Stimulated activated CD8-positive, alpha-beta memory T cell treated with anti-CD3 and anti-CD28 coated beads, Interleukin-12 subunit alpha, Interleukin-12 subunit beta, amount 100 ng/mL, for 1 hour (primary cell): ENCODE measurements around the gene DEGS1.
A peak's percentile ranks its signal among the peaks of the same experiment; 100 is the strongest.

Experiments
- DNase-seq: peaks from one replicate; pipeline ENCODE4 v3.0.0-alpha.2; 2020; ENCODE audit warnings: low read depth

DEGS1 gene

DNA sequence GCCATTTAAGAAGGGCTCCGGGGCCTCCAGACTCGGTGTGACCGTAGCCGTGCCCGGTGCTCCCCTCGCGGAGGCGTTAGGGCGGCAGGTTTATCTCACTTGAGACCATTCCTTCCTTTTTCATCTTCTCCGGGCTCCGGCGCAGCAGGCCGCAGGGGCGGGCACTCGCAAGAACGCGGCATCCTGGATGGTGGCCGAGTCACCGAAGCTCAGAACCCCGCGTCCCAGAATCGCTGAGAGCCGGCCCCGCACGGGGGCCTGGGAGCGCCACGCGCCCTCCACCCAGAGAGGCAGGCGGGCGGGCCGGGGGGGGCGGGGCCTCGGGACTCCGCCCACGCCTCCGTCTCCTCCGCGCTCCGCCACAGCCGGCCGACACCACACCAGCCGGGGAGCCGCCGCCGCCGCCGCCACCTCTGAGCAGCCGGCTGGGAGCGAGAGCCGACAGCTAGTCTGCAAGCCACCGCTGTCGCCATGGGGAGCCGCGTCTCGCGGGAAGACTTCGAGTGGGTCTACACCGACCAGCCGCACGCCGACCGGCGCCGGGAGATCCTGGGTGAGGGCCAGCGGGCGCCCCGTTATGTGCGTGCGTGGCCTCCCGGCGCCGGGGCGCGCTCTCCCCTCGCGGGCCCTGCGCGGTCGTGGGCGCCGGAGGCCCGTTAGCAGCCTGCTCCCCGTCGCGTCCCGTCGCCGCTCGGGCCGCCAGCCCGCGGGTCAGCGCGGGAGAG, at the start of gene DEGS1:
Gene DEGS1, plus strand, starts transcription at position 375 of the 725 bp plus-strand sequence. Its CDS starts 97 bp downstream, at position 472.
- DNase-seq, result peak; percentile 52

DNA sequence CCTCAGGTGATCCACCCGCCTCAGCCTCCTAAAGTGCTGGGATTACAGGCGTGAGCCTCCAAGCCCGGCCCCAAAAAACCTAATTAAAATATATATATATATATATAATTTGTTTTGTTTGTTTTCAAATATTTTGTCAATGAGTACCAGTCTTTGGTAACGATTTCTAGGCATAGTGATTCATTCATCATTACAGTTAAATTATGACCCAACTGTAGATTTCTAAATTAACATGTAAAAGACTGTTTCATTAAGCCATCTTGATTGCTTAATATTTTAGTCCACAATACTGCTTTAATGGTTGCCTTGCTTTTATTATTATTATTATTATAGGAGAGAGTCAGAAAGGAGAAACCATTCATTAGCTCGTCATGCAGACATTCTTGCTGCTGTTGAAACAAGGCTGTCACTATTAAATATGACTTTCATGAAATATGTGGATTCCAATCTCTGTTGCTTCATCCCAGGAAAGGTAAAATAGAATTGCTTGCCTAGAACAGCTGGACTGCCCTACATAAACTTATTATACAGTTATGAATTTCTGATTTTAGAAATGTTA, 49.2 kb upstream of the DEGS1 start:
- no peak for DNase-seq

DNA sequence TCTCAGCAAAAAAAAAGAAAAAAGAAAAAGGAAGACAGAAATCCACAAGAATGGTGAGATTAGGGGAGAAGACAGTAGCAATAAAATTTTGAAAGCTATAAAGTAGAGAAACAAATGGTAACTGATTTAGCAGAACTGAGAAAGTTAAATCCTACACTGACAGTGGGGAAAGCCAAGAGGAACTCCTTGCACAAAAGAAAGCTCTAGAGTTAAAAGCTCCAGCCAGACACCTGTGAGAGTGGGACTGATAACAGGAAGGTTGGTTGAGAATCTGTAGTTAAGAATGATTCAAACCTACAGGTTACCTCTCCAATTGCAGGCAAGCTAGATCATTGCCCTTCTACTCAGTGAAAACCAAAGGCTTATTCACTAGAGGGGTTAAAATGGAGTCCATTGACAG, 45.5 kb upstream of the DEGS1 start:
- DNase-seq, result no peak

DNA sequence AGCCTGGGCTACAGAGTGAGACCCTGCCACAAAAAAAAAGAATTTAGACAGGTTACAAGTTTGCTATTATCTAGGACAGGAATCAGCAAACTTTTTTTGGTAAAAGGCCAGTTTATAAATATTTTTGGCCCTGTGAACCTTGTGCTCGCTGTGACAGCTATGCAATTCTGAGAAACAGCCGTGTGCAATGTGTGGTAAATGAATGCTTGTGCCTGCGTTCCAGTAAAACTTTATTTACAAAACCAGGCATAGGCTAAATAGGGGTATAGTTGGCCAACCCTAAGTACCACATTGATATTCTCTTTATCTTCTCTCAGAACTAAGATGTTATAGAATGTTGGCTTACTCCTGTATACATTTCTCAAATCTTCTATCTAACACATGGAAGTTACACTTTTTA, 44.8 kb upstream of the DEGS1 start:
- DNase-seq, result no peak

DNA sequence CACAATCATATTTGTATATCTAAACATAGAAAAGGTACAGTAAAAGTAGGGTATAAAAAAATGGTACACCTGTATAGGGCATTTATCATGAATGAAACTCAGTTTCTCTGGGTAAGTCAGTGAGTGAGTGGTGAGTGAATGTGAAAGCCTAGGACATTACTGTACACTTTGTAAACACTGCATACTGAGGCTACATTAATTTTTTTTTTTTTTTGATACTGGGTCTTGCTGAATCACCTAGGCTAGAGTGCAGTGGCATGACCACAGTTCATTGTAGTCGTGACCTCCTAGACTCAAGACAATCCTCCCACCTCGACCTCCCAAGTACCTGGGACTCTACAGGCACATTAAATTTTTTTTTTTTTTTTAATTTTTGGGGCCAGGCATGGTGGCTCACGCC, 41.3 kb upstream of the DEGS1 start:
- no peak for DNase-seq

DNA sequence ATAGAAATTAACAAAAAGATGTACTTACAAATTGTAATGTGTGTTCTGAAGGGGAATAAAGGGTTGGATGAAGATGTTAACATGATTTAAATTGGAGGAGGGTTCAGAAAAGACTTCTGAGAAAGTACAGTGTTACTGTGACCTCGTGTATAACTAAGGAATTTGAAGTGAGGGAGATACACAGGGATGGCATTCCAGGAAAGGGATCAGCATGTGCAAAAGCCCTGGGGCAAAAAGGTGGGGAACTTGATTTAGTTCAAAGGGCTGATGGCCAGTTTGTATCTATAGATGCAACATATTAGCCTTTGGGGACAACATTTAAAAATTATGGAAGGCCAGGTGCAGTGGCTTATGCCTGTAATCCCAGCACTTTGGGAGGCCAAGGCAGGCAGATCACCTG, 33.3 kb upstream of the DEGS1 start:
- DNase-seq, result no peak

DNA sequence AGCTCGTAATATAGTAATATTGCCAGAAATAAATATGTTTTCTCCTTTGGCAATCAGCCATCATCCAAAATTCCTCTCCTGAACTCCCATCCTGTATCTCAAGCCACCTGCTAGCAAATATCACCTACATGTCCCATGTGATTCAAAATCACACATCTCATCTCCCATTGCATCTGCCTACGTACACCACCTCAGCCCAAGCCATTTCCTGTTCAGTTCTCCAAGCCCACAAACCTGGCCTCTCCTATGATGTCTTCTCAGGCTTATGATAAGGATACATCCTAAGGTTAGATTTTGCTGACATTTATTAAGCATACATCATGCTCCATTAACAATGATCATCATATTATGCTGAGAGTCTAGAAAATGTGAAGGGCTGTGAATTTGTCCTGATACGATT, 31.9 kb upstream of the DEGS1 start:
- no peak for DNase-seq

DNA sequence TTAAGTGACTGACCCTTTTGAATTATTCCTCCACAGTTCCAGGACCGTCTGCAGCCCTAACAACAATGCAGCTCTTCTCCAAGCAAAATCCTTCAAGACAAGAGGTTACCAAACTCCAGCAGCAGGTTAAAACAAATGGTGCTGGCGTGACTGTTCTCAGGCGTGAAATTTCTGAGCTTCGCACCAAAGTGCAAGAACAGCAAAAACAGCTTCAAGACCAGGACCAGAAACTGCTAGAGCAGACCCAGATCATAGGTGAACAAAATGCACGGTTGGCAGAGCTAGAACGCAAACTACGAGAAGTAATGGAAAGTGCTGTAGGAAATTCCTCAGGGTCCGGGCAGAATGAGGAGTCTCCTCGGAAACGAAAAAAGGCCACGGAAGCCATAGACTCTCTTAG, 25.7 kb upstream of the DEGS1 start:
- DNase-seq, result no peak

DNA sequence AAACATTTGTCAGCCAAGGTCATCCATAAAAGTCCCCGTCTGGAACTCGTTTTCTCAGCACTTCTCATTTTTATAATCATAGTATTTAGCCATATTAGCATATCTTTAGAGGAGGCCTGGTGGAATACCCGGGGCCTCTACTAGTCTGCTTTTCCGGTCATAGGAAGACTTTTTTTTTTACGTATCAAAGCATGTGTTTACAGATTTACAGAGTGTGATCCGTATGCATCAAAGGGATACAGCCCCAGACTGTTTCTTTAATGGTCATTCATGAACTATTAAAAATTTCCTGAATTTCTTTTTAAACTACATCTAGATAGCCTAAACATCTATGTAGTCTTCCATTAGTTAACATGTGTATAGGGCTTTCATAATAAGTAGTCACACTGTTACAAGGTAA, 23.5 kb upstream of the DEGS1 start:
- no peak for DNase-seq

DNA sequence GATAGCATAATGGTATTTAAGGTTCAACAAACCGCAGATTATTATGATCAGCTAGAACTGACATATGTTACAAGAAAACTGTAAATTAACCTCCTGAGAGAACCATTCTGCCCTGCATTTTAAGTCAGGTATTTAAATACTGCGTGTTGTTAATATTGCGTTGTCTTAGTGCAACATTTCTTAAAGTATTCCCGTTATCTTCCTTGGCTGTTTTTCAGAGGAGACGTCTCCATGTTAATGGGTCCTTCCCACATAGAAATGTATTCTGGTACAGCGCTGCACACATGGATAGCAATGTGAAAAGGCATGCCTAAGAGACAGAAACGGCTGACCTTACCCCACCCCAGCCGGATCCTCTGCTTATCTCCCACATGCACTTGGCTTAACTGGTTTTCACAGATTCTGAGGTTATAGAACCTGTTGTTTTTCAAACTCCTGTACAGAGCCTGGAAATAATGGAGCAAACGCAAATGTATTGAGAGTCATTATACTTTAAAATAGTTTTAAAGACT, 22.8 kb upstream of the DEGS1 start:
- no peak for DNase-seq

DNA sequence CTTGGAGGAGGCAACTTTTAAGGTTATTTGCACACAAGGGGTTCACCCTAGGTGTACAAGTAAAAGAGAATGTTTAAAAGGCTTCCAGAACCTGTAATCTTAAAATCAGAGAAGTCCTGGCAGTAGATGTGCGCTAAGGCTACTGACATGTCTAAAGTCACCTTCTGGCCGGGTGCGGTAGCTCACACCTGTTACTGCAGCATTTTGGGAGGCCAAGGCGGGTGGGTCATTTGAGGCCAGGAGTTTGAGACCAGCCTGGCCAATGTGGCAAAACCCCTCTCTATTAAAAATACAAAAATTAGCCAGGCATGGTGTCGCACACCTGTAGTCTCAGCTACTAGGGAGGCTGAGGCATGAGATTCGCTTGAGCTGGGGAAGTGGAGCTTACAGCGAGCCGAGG, 20.3 kb upstream of the DEGS1 start:
- no peak for DNase-seq

DNA sequence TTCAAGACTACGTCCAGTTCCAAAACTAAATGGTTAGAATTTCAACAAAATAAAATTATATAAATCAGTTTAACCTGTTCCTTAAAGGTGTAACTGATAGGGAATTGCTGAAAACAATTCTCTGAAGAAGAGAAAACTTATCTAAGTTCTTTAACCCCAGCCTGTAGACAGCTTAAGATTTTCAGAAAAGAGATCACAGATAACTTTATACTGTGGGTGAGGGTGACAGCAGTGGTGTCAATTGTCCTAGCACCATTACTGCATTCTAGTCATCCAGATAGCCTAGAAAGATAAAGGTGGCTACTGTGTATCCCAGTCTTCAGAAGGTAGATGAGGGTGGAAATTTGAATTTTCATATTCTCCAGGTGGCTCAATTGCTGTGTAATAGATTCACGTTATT, 19.7 kb upstream of the DEGS1 start:
- no peak for DNase-seq

DNA sequence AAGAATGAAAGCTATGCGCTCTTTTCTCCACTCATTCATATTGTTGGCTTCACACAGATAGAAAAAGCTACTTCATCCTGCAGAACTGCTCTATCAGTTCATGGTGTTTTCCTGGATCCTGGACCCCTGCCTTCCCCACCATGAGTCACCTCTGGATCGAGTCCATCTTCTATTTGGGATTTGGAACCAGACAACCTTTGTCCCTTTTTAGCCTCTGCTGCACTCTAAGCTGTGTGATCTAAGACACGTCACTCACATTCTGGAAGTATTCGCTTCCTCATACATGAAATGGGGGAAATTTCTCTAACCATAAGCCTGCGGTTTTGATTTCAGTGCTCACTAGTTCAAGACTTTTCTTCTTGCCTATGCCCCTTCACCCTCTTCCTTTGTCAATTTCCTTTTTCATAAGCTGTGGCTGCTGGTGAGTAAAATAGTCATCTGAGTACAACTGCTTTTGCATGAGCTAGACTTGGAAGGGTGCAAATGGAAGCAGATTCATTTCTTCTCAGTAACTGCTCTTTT, 14.1 kb upstream of the DEGS1 start:
- DNase-seq, result no peak

DNA sequence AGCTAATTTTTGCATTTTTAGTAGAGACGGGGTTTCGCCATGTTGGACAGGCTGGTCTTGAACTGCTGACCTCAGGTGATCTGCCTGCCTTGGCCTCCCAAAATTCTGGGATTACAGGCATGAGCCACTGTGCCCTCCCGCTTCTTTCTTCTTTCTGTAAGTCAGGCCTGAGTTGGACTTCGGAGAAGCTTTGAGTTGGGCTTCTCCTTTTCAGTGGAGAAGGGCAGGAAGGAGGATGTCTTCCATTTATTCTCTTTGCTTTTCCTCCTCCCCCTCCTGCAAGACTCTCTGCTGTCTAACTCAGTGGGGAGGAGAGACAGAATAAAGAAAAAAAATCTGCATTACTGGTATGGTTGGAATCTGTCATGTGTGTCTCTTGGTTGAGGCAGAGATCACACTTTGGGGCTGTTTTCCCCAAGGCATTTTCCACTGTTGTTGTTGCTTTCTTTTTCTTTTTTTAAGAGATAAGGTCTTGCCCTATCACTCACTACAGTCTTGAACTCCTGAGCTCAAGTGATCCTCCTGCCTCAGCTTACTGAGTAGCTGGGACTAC, 13.2 kb upstream of the DEGS1 start:
- DNase-seq, result no peak

DNA sequence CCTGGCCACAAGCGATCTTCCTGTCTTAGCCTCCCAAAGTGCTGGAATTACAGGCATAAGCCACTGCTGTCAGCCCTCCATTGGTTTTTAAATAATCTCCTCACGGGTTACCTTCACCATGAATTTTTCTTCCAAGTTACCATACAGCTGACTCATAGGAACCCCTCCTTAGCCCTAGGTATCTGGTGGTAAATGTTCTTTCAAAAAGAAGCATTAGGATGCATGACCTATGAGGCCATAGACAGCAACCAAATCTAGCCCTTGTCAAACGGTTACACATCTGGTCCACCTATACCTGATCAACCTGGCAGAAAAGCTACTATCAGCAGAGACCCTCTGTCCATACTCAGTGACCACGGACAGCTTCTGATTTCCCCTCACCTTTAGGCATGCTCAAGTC, 12.7 kb upstream of the DEGS1 start:
- no peak for DNase-seq

DNA sequence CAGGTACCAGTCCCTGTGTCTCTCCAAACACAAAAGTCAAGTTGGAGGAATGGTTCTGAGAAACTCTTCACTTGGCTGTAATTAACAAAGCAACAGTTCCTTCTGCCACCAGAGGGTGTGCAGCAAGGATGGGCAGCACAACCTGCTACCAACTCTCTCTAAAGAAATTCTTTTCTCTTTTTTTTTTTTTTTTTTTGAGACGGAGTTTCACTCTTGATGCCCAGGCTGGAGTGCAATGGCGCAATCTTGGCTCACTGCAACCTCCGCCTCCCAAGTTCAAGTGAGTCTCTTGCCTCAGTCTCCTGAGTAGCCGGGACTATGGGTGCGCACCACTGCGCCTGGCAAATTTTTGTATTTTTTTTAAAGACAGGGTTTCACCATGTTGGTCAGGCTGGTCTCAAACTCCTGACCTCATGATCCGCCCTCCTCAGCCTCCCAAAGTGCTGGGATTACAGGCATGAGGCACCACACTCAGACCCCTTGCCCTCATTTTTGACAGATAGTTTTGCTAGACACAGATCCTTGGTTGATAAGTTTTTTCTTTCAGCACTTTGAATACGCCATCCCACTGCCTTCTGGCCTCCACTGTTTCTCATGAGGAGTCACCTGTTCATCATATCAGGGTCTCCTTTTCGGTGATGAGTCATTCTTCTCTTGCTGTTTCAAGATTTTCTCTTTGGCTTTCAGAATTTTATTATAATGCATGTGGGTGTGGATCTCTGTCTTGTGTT, 12.1 kb upstream of the DEGS1 start:
- DNase-seq, result no peak

DNA sequence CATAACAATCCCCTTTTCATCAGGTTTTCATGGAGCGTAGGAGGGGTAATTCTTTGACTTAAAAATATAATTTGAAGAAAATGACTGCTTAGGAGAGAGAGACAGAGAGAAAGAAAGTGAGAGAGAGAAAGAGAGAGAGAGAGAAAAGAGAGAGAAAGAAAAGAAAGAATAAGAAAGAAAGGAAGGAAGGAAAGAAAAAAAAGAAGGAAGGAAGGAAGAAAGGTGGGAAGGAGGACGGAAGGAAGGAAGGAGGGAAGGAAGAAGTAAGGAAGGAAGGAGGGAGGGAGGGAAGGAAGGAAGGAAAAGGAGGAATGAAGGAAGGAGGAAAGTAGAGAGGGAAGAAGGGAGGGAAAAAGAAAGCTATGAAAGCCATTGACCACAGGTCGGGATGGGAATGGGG, 10.8 kb upstream of the DEGS1 start:
- no peak for DNase-seq

DNA sequence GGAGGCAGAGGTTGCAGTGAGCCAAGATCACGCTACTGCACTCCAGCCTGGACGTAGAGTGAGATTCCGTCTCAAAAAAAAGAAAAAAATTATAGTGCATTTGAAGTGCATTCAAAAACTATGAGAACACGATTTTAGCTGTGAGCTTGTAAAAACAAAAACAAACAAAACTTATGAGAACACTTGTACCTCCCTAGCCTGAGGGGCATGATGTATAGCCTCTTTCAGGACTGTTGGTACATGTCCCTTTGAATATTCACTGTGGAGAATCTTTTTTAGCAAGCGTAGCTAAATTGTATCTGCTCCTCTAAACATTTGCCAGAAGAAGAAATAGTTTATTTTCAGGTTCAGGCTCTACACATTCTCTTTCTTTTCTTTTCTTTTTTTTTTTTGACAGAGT, 9.5 kb upstream of the DEGS1 start:
- DNase-seq, result no peak

DNA sequence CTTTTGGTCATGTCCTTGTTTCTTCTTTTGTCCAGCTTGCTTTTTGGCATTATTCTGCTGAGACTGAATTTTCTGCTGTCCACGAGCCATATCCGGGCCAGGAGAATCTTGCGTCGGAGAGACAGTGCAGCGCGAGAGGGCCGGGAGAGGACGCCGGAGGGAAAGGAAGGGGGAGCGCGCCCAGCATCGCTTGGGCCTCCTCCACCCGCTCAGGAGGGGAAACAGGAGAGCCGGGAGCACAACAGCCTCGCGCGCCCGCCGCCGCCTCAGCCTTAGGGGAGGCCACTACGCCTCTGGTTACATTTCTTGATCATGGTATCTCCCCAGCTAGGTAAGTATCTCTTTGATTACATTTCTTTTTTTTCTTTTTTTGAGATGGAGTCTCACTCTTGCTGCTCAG, 7.4 kb upstream of the DEGS1 start:
- no peak for DNase-seq

DNA sequence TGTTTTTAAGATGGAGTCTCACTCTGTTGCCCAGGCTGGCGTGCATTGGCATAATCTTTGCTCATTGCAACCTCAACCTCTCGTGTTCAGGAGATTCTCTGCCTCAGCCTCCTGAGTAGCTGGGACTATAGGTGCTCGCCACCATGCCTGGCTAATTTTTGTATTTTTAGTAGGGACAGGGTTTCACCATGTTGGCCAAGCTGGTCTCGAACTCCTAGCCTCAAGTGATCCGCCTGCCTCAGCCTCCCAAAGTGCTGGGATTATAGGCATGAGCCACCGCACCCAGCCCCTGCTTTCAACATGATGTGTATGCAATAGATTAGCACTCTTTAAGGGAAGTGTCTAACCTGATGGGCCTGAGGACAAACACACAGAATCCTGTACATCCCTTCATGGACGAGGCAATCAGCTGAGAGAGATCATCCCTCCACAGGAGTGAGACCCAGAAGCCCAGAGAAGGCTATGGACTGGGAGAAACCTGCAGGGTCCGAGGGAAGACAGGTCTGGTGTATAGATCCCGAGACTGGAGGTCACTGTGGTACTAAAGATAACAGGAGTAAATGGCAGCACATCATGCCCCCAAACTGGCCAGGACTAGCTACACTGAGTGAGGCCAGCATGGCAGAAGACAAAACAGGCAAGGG, 5.6 kb upstream of the DEGS1 start:
- no peak for DNase-seq

DNA sequence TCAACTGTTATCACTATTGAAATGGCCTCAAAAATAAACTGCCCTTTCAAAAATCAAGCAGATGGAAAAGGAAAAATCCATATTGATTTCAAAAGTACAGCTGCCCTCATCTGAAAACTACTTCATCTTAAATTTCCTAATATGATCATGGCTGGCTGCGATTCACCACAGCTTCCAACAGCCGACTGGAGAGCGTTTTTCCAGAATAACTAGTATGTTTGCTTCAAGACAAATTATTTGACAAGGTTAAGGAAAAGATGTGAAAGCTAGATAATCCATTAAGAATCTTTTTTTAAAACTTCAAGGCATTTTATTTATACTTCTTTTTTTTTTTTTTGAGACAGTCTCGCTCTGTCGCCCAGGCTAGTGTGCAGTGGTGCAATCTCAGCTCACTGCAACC, 4.1 kb upstream of the DEGS1 start:
- DNase-seq, result no peak

DNA sequence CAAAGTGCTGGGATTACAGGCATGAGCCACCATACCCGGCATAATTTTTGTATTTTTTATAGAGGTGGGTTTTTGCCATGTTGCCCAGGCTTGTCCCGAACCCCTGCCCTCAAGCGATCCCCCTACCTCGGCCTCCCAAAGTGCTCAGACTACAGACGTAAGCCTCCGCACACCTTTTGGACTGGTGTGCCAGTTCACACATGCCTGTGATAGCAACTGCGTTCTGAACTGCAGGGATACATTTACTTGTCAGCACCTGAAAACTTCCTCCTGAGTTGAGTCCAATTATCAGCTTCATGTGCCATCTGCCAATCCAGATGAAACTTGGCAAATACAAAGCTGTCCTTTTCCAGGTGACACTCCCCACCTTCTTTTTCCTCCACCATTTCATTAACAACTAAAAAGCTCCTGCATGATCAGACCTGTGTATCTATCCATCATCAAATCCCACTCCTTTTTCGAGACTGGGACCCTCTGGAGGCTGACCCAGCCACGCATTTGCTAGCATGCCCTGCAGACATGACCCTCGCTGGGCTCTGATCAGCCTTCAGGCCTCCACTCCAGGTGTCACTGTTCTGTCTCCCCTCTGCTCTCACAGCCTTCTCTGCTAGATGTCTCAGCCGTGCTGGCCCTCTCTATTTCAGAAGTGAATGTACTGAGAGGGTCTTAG, 2.1 kb upstream of the DEGS1 start:
- no peak for DNase-seq
